HepG2 (cell line): ENCODE results near the gene PPIC. TPM values are rescaled to one million over a fixed set of nuclear protein-coding genes. Genes with fewer than 3 reads are reported as not detected.

Experiments used
- ATAC-seq: fragments of 200-7000 bp; cut with Tn5 transposase; 3 replicates; pipeline ENCODE4 v1.9.1; 2020; ENCODE audit warnings: mild to moderate bottlenecking, moderate library complexity
- BruUV-seq: library from RNA; stranded (reverse); fragments of 400-500 nt; replicated peaks from 2 replicates; lab custom pipeline; 2021; lab: Mats Ljungman, UMichigan
- CTCF ChIA-PET: fragments of 300-600 bp; formaldehyde crosslinking; extraction: SDS; loops from one replicate; lab custom pipeline; 2021; ENCODE audit warnings: low total read pairs, inconsistent platforms, low intra/inter-chr PET ratio; lab: Yijun Ruan, JAX
- POLR2A ChIA-PET: fragments of 350-600 bp; sonication (Branson Sonifier 250); formaldehyde crosslinking; loops from one replicate; lab custom pipeline; 2020; ENCODE audit warnings: antibody characterized with exemption, inconsistent platforms; lab: Yijun Ruan, JAX
- DNase-seq: peaks from one replicate; pipeline ENCODE4 v3.0.0-alpha.2; 2015; ENCODE audit warnings: low spot score
- FAIRE-seq: peaks from 3 replicates; lab custom pipeline; 2011; peaks lifted over from hg19 to GRCh38; lab: Jason Lieb, UNC
- H2AFZ ChIP-seq: one replicate; pipeline ENCODE4 v1.6.1; 2011; ENCODE audit warnings: low read length, inconsistent platforms
- H3K27ac ChIP-seq: fragments of 300-600 bp; 3 replicates; pipeline ENCODE4 v1.8.0; 2011; ENCODE audit warnings: mixed run types, mild to moderate bottlenecking, mixed read lengths, low read length, inconsistent platforms; ENCODE audit not compliant: insufficient read depth; ENCODE audit errors: extremely low read length
- H3K27me3 ChIP-seq, 2 experiments: fragments of 200-600 bp in 1 of 2; 2 replicates in 1 of 2; 3 replicates in 1 of 2; pipeline versions ENCODE4 v1.6.0 to v1.8.0; 2011; ENCODE audit warnings: low read length in 2 of 2, mild to moderate bottlenecking in 2 of 2, moderate library complexity in 2 of 2, inconsistent platforms in 1 of 2; ENCODE audit not compliant: insufficient read depth in 2 of 2, control insufficient read depth in 1 of 2
- H3K36me3 ChIP-seq, 2 experiments: fragments of 200-600 bp in 1 of 2; replicated peaks in 1 of 2; 2 replicates in 1 of 2; 3 replicates in 1 of 2; pipeline versions ENCODE4 v1.5.1 to v1.8.0; 2011; ENCODE audit warnings: low read length in 2 of 2, inconsistent platforms in 1 of 2; ENCODE audit not compliant: insufficient read depth in 2 of 2, control insufficient read depth in 1 of 2
- H3K4me1 ChIP-seq: 2 replicates; pipeline ENCODE4 v1.5.1; 2012; ENCODE audit warnings: low read length, inconsistent platforms; ENCODE audit not compliant: insufficient read depth
- H3K4me2 ChIP-seq: 2 replicates; pipeline ENCODE4 v1.6.0; 2011; ENCODE audit warnings: low read depth, low read length, inconsistent platforms
- H3K4me3 ChIP-seq, 3 experiments: fragments of 200-600 bp in 1 of 3; sonication (generic), shearing (Covaris generic) in 1 of 3; replicated peaks in 1 of 3; 2 replicates each; pipeline ENCODE4 v1.5.1; 2011 to 2016; ENCODE audit warnings: low read length in 3 of 3, inconsistent platforms in 2 of 3, low read depth in 2 of 3, mild to moderate bottlenecking in 2 of 3, control low read depth in 1 of 3, mixed read lengths in 1 of 3; ENCODE audit not compliant: insufficient read depth in 1 of 3
- H3K79me2 ChIP-seq: one replicate; pipeline ENCODE4 v1.6.1; 2011; ENCODE audit warnings: low read length, inconsistent platforms; ENCODE audit not compliant: insufficient read depth
- H3K9ac ChIP-seq: 2 replicates; pipeline ENCODE4 v1.6.0; 2011; ENCODE audit warnings: mild to moderate bottlenecking, low read depth, low read length, inconsistent platforms; ENCODE audit not compliant: insufficient read depth
- H3K9me3 ChIP-seq: 2 replicates; pipeline ENCODE4 v1.5.1; 2012; ENCODE audit warnings: mild to moderate bottlenecking, low read length
- H4K20me1 ChIP-seq: 2 replicates; pipeline ENCODE4 v1.6.0; 2011; ENCODE audit warnings: inconsistent platforms, mild to moderate bottlenecking, low read length, moderate library complexity; ENCODE audit not compliant: insufficient read depth
- HINFP ChIP-seq: sonication (generic); formaldehyde crosslinking; IDR thresholded peaks from 2 replicates; pipeline ENCODE4 v1.4.0; 2020; ENCODE audit warnings: low read depth, mild to moderate bottlenecking, missing genetic modification reagents
- NR0B2 ChIP-seq: sonication (generic); formaldehyde crosslinking; IDR thresholded peaks from 2 replicates; pipeline ENCODE4 v1.4.0; 2020; ENCODE audit warnings: mild to moderate bottlenecking, missing genetic modification reagents
- REL ChIP-seq: sonication (generic); formaldehyde crosslinking; conservative IDR thresholded peaks from 2 replicates; pipeline ENCODE4 v1.8.0; 2022; ENCODE audit warnings: mild to moderate bottlenecking, missing genetic modification reagents, moderate library complexity
- RERE ChIP-seq: IDR thresholded peaks from 2 replicates; pipeline ENCODE4 v1.6.1; 2016; ENCODE audit warnings: low read depth, missing genetic modification reagents, missing compliant biosample characterization
- SALL1 ChIP-seq: sonication (generic); formaldehyde crosslinking; IDR thresholded peaks from 2 replicates; pipeline ENCODE4 v1.8.0; 2022; ENCODE audit warnings: mild to moderate bottlenecking, missing genetic modification reagents
- SIN3B ChIP-seq: fragments of 150-350 bp; IDR thresholded peaks from 2 replicates; pipeline ENCODE4 v1.6.1; 2014; ENCODE audit warnings: low read length
- TCF7L2 ChIP-seq: IDR thresholded peaks from 2 replicates; pipeline ENCODE4 v1.6.1; 2011; ENCODE audit warnings: mild to moderate bottlenecking, low read depth, low read length, moderate library complexity
- ZBTB21 ChIP-seq: sonication (generic); formaldehyde crosslinking; IDR thresholded peaks from 2 replicates; pipeline ENCODE4 v1.4.0; 2020; ENCODE audit warnings: missing genetic modification reagents
- ZNF274 ChIP-seq: sonication (generic); formaldehyde crosslinking; IDR thresholded peaks from 2 replicates; pipeline ENCODE4 v1.5.1; 2020; ENCODE audit warnings: mild to moderate bottlenecking, missing genetic modification reagents
- ZNF350 ChIP-seq: sonication (generic); formaldehyde crosslinking; IDR thresholded peaks from 2 replicates; pipeline ENCODE4 v1.4.0; 2020; ENCODE audit warnings: mild to moderate bottlenecking, low read depth, missing genetic modification reagents, borderline replicate concordance
- ZNF543 ChIP-seq: sonication (generic); formaldehyde crosslinking; IDR thresholded peaks from 2 replicates; pipeline ENCODE4 v1.4.0; 2020; ENCODE audit warnings: mild to moderate bottlenecking, missing genetic modification reagents
- ZNF607 ChIP-seq: sonication (generic); formaldehyde crosslinking; IDR thresholded peaks from 2 replicates; pipeline ENCODE4 v1.5.1; 2020; ENCODE audit warnings: missing genetic modification reagents, mild to moderate bottlenecking, borderline replicate concordance
- ZNF777 ChIP-seq: sonication (generic); formaldehyde crosslinking; IDR thresholded peaks from 2 replicates; pipeline ENCODE4 v1.4.0; 2020; ENCODE audit warnings: missing genetic modification reagents
- ZNF782 ChIP-seq: sonication (generic); formaldehyde crosslinking; IDR thresholded peaks from 2 replicates; pipeline ENCODE4 v1.4.0; 2020; ENCODE audit warnings: missing genetic modification reagents, mild to moderate bottlenecking, borderline replicate concordance
- WGBS: methylation state at CpG from one replicate; pipeline ENCODE4 v1.1.6; 2017; ENCODE audit warnings: low lambda C conversion rate; 5-methylcytosine and 5-hydroxymethylcytosine counted together
- in situ Hi-C: cut with HindIII; loops from 2 replicates; pipeline ENCODE4 v1.10.0; 2017; ENCODE audit warnings: low pct_unique_long_range_greater_than_20kb; ENCODE audit not compliant: extremely low pct_ligation_motif_present
- intact Hi-C: fragments of 100-400 bp; cut with micrococcal nuclease; formaldehyde crosslinking; loops from one replicate; pipeline ENCODE4 v1.10.0; 2022; ENCODE audit not compliant: unreplicated experiment
- polyA plus RNA-seq, 8 experiments: library from polyadenylated mRNA; depleted of rRNA in 3 of 8; stranded (reverse) in 7 of 8; unstranded in 1 of 8; fragments of >200 nt; fragmentation: Illumina TruSeq in 4 of 8; extraction: Trizol in 4 of 8; gene quantifications; 2 replicates each; pipeline versions ENCODE4 v1.2.1 to v1.2.3, GENCODE V29; 2011 to 2016; ENCODE audit warnings: low read depth in 4 of 8, missing spikeins in 1 of 8, mixed read lengths in 1 of 8; ENCODE audit not compliant: insufficient read depth in 1 of 8
- total RNA-seq, 5 experiments: library from RNA; depleted of rRNA; stranded (reverse); fragments of >200 nt; fragmentation: Illumina TruSeq; extraction: Trizol; gene quantifications; 2 replicates each; pipeline ENCODE4 v1.2.3, GENCODE V29; 2016; ENCODE audit warnings: low read depth in 1 of 5
- TF ChIP-seq, protein P1 (sequence below): IDR thresholded peaks from 2 replicates; pipeline ENCODE4 v1.6.1; 2016; ENCODE audit warnings: missing compliant biosample characterization, missing genetic modification reagents, borderline replicate concordance

PPIC gene
- total and polyA plus RNA-seq, 2 of the 13 experiments (the other 11 are each of a cell fraction or from before 2014, with no cell fraction given): 6.2 to 17.2 TPM

GRCh38 chr5:123037104-123037418 lies 536 bp upstream of the PPIC start (continued):
- TF ChIP-seq ZNF607 (CRISPR knock-in tag) (0 out of 2 replicates have a peak, but pooled peaks have one; percentile 4), HINFP (no peak), ZBTB21 (CRISPR knock-in tag) (no peak), ZNF777 (CRISPR knock-in tag) (peak; percentile 77; the same call in 1 of the 2 replicates), ZNF274 (CRISPR knock-in tag) (no peak)

DNA sequence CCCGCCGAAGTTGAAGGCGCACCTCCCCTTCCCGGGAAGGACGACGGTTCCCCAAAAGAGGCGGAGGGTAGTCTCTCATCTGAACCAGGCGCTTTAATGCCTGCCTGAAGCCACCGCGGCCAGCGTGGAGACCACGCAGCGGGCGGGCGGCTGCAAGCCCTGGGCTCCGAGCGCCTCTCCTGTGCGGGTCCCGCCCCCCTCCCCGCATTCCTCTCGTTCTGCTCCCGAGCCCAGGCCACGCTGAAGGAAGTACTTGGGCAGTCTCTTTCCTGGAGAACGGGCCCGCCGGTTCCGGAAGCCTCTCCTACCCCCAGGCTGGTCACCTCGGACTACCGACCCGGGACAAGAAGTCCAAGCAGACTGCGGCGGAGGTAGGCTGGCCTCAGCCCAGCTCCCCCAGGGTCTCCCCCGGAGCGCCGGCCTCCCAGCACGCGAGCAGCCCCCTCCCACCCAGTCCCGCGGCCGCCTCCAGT lies 571 bp downstream of the PPIC start:
- 0% methylated on average over 7 of the region's 40 CpGs for WGBS
- H3K9me3 ChIP-seq: no peaks in the 10 kb centered on the region
- CTCF ChIA-PET: no interaction called here
- in situ Hi-C loops: no loop called here
- POLR2A ChIA-PET: interaction anchor here (1.7 kb wide), 1 partner anchor 188 kb away, joined by 5 read pairs; no protein-coding TSS in a partner anchor
- H2AFZ ChIP-seq: no peak overlapping the region
- FAIRE-seq (no peak), DNase-seq (peak; percentile 22), ATAC-seq (peak; percentile 78)
- H4K20me1 ChIP-seq: no peaks in the 10 kb centered on the region
- intact Hi-C loops: loop anchor here (2.0 to 5.0 kb wide), 3 partner anchors 189 to 519 kb away; partner anchors contain the start of genes SNX2 and SNX24
- no TSS peak for BruUV-seq
- no peaks in the 10 kb centered on the region for H3K27me3 ChIP-seq
- H3K4me1 ChIP-seq: peaks cover 21% of the 10 kb centered on the region
- H3K79me2 ChIP-seq: no peaks in the 10 kb centered on the region
- peak overlapping the region; percentile 31; the same call in 1 of the 2 replicates for H3K9ac ChIP-seq
- no peaks in the 10 kb centered on the region for H3K36me3 ChIP-seq
- no peak overlapping the region for H3K27ac ChIP-seq
- peak overlapping the region; percentile 69 to 77 (median 73) for H3K4me3 ChIP-seq
- peak overlapping the region; percentile 74 for H3K4me2 ChIP-seq
- TF ChIP-seq, protein P1, sequence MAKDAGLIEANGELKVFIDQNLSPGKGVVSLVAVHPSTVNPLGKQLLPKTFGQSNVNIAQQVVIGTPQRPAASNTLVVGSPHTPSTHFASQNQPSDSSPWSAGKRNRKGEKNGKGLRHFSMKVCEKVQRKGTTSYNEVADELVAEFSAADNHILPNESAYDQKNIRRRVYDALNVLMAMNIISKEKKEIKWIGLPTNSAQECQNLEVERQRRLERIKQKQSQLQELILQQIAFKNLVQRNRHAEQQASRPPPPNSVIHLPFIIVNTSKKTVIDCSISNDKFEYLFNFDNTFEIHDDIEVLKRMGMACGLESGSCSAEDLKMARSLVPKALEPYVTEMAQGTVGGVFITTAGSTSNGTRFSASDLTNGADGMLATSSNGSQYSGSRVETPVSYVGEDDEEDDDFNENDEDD (CRISPR knock-in tag): peak; percentile 24; the same call in 1 of the 2 replicates
- no peak for TF ChIP-seq ZNF543 (CRISPR knock-in tag)
- TF ChIP-seq ZNF782 (CRISPR knock-in tag): 0 out of 2 replicates have a peak, but pooled peaks have one; percentile 61
- TF ChIP-seq REL (CRISPR knock-in tag): no peak
- peak; percentile 44; the same call in 1 of the 2 replicates for TF ChIP-seq NR0B2 (CRISPR knock-in tag)
- TF ChIP-seq ZNF350 (CRISPR knock-in tag): peak; percentile 44; the same call in 1 of the 2 replicates
- TF ChIP-seq SALL1 (CRISPR knock-in tag): 0 out of 2 replicates have a peak, but pooled peaks have one; percentile 16
- no peak for TF ChIP-seq RERE (CRISPR knock-in tag)
- TF ChIP-seq TCF7L2: no peak
- no peak for TF ChIP-seq SIN3B
